NCI-H82 treated with DMSO at 0.1 percent for 48 hours (cell line): ENCODE data around the gene F12.
A peak's percentile ranks its signal among the peaks of the same experiment; 100 is the strongest.
"Not testable (repeated sequence)": the region's sequence is repeated elsewhere in the genome, so short reads cannot be mapped to it uniquely, and the experiment has no call there.

Source experiments
- DNase-seq: peaks from one replicate; lab custom pipeline; 2025; ENCODE audit not compliant: unreplicated experiment; lab: John Stamatoyannopoulos, UW

Gene F12

GRCh38 chr5:177432839-177433657 lies 23.7 kb upstream of the F12 start:
- DNase-seq: no peak

- no peak for DNase-seq
Measured at GRCh38 chr5:177432143-177432838, 22.9 kb upstream of the F12 start.

- no peak for DNase-seq
Measured at GRCh38 chr5:177431317-177432142, 22.2 kb upstream of the F12 start.

- DNase-seq: no peak
Measured at GRCh38 chr5:177430972-177431316, 21.6 kb upstream of the F12 start.

- no peak for DNase-seq
Measured at GRCh38 chr5:177430140-177430951, 21.0 kb upstream of the F12 start.

GRCh38 chr5:177429248-177430040 lies 20.1 kb upstream of the F12 start:
- DNase-seq: no peak

- DNase-seq: no peak
Measured at GRCh38 chr5:177428574-177429217, 19.3 kb upstream of the F12 start.

- DNase-seq: no peak
Measured at GRCh38 chr5:177427919-177428573, 18.7 kb upstream of the F12 start.

- no peak for DNase-seq
Measured at GRCh38 chr5:177427211-177427822, 18.0 kb upstream of the F12 start.

GRCh38 chr5:177426566-177427210 lies 17.3 kb upstream of the F12 start, which contains the start of gene GRK6:
GRK6 (plus strand) TSS chr5:177426676; CDS start chr5:177426846, 170 bp downstream.
- no peak for DNase-seq

GRCh38 chr5:177425801-177426565 lies 16.6 kb upstream of the F12 start:
- peak; percentile 98 for DNase-seq

- DNase-seq: no peak
Measured at GRCh38 chr5:177425196-177425800, 15.9 kb upstream of the F12 start.

GRCh38 chr5:177423671-177424070 lies 14.3 kb upstream of the F12 start:
- no peak for DNase-seq

GRCh38 chr5:177421062-177421798 lies 11.9 kb upstream of the F12 start:
- no peak for DNase-seq

GRCh38 chr5:177420472-177420871 lies 11.1 kb upstream of the F12 start:
- DNase-seq: not testable (repeated sequence)

- DNase-seq: no peak
Measured at GRCh38 chr5:177419046-177419445, 9.7 kb upstream of the F12 start.
